Hematopoietic multipotent progenitor cell treated with erythropoietin and hydrocortisone succinate and interleukin-3 and kit ligand, for 4 days (in vitro differentiated cells): ENCODE data around the gene HDAC4.

Source experiments
- DNase-seq: peaks from one replicate; pipeline ENCODE4 v3.0.0-alpha.2; 2015

Gene HDAC4

GRCh38 chr2:239304533-239305221 lies 96.1 kb downstream of the HDAC4 start:
- no peak for DNase-seq

- no peak for DNase-seq
Observed at GRCh38 chr2:239303711-239304532, 96.9 kb downstream of the HDAC4 start.

- DNase-seq = no peak
Observed at GRCh38 chr2:239302808-239303557, 97.8 kb downstream of the HDAC4 start.

- no peak for DNase-seq
Observed at GRCh38 chr2:239302083-239302807, 98.6 kb downstream of the HDAC4 start.

GRCh38 chr2:239300871-239301735 lies 99.7 kb downstream of the HDAC4 start:
- DNase-seq = no peak

GRCh38 chr2:239300242-239300641 lies 100.6 kb downstream of the HDAC4 start:
- no peak for DNase-seq

GRCh38 chr2:239299218-239299939 lies 101.4 kb downstream of the HDAC4 start:
- no peak for DNase-seq

- peak; percentile 45 for DNase-seq
Observed at GRCh38 chr2:239298116-239298804, 102.6 kb downstream of the HDAC4 start.

GRCh38 chr2:239297142-239298004 lies 103.4 kb downstream of the HDAC4 start:
- no peak for DNase-seq

- DNase-seq = no peak
Observed at GRCh38 chr2:239296020-239296932, 104.5 kb downstream of the HDAC4 start.

- no peak for DNase-seq
Observed at GRCh38 chr2:239295377-239296019, 105.3 kb downstream of the HDAC4 start.

GRCh38 chr2:239294571-239295054 lies 106.2 kb downstream of the HDAC4 start:
- DNase-seq = peak; percentile 86

- peak; percentile 45 for DNase-seq
Observed at GRCh38 chr2:239293775-239294430, 106.9 kb downstream of the HDAC4 start.

GRCh38 chr2:239292959-239293774 lies 107.7 kb downstream of the HDAC4 start:
- DNase-seq = no peak

- DNase-seq = no peak
Observed at GRCh38 chr2:239292531-239292930, 108.3 kb downstream of the HDAC4 start.
